GM11168 (cell line): ENCODE results near the gene RPS15.

Source experiments
- in situ Hi-C: fragments of 300-500 bp; cut with MboI; formaldehyde crosslinking; loops from one replicate; pipeline ENCODE4 v1.12.0; 2022; ENCODE audit warnings: low sequenced_read_pairs; ENCODE audit not compliant: unreplicated experiment

The RPS15 gene

DNA sequence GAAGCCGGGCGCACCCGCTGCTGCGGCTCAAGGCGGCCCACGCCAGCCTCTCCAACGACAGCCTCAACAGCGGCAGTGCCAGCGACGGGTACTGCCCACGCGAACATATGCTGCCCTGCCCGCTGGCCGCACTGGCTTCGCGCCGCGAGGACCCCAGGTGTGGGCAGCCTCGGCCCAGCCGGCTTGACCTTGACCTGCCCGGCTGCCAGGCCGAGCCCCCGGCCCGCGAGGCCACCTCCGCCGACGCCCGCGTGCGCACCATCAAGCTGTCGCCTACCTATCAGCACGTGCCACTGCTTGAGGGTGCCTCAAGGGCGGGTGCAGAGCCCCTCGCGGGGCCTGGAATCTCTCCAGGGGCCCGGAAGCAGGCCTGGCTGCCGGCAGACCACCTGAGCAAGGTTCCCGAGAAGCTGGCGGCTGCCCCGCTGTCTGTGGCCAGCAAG is 27.8 kb downstream of the RPS15 start:
- in situ Hi-C loops = no loop called here

DNA sequence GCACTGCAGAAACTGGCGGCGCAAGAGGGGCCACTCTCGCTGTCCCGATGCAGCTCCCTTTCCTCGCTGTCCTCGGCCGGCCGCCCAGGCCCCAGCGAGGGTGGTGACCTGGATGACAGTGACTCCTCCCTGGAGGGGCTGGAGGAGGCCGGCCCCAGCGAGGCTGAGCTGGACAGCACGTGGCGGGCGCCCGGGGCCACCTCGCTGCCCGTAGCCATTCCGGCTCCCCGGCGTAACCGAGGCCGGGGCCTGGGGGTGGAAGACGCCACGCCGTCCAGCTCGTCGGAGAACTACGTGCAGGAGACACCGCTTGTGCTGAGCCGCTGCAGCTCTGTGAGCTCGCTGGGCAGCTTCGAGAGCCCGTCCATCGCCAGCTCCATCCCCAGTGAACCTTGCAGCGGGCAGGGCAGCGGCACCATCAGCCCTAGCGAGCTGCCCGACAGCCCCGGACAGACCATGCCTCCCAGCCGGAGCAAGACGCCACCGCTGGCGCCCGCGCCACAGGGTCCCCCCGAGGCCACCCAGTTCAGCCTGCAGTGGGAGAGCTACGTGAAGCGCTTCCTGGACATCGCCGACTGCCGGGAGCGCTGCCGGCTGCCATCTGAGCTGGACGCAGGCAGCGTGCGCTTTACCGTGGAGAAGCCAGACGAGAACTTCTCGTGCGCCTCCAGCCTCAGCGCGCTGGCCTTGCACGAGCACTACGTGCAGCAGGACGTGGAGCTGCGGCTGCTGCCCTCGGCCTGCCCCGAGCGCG is 28.4 kb downstream of the RPS15 start:
- in situ Hi-C loops = no loop called here

DNA sequence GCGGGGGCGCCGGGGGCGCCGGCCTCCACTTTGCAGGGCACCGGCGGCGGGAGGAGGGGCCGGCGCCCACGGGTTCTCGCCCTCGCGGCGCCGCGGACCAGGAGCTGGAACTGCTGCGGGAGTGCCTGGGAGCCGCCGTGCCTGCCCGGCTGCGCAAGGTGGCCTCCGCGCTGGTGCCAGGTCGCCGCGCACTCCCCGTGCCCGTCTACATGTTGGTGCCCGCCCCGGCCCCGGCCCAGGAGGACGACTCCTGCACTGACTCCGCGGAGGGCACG is 29.0 kb downstream of the RPS15 start:
- in situ Hi-C loops = no loop called here

DNA sequence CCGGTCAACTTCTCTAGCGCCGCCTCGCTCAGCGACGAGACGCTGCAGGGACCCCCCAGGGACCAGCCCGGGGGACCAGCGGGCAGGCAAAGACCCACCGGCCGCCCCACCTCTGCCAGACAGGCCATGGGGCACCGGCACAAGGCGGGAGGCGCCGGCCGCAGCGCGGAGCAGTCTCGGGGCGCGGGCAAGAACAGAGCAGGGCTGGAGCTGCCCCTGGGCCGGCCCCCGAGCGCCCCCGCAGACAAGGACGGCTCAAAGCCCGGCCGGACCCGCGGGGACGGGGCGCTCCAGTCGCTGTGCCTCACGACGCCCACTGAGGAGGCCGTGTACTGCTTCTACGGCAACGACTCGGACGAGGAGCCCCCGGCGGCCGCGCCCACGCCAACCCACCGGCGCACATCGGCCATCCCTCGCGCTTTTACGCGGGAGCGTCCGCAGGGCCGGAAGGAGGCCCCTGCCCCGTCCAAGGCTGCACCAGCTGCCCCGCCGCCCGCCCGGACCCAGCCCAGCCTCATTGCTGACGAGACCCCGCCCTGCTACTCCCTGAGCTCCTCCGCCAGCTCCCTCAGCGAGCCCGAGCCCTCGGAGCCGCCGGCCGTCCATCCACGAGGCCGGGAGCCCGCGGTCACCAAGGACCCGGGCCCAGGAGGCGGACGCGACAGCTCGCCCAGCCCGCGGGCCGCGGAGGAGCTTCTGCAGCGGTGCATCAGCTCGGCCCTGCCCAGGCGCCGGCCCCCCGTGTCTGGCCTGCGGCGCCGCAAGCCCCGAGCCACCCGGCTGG is 29.5 kb downstream of the RPS15 start:
- in situ Hi-C loops = no loop called here

DNA sequence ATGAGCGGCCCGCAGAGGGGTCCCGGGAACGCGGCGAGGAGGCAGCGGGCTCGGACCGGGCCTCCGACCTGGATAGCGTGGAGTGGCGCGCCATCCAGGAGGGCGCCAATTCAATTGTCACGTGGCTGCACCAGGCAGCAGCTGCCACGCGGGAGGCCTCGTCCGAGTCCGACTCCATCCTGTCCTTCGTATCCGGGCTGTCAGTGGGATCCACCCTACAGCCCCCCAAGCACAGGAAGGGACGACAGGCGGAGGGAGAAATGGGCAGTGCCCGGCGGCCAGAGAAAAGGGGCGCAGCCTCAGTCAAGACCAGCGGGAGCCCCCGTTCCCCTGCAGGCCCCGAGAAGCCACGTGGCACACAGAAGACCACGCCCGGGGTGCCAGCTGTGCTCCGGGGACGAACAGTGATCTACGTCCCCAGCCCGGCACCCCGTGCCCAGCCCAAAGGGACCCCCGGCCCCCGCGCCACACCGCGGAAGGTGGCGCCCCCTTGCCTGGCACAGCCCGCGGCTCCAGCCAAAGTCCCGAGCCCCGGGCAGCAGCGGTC is 30.2 kb downstream of the RPS15 start:
- in situ Hi-C loops = no loop called here

DNA sequence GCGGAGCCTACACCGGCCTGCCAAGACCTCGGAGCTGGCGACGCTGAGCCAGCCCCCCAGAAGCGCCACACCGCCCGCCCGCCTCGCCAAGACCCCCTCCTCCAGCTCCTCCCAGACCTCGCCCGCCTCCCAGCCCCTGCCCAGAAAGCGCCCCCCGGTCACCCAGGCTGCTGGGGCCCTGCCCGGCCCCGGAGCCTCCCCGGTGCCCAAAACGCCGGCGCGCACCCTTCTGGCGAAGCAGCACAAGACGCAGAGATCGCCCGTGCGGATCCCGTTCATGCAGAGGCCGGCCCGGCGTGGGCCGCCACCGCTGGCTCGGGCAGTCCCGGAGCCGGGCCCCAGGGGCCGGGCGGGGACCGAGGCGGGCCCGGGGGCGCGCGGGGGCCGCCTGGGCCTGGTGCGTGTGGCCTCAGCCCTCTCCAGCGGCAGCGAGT is 30.6 kb downstream of the RPS15 start:
- in situ Hi-C loops = no loop called here

DNA sequence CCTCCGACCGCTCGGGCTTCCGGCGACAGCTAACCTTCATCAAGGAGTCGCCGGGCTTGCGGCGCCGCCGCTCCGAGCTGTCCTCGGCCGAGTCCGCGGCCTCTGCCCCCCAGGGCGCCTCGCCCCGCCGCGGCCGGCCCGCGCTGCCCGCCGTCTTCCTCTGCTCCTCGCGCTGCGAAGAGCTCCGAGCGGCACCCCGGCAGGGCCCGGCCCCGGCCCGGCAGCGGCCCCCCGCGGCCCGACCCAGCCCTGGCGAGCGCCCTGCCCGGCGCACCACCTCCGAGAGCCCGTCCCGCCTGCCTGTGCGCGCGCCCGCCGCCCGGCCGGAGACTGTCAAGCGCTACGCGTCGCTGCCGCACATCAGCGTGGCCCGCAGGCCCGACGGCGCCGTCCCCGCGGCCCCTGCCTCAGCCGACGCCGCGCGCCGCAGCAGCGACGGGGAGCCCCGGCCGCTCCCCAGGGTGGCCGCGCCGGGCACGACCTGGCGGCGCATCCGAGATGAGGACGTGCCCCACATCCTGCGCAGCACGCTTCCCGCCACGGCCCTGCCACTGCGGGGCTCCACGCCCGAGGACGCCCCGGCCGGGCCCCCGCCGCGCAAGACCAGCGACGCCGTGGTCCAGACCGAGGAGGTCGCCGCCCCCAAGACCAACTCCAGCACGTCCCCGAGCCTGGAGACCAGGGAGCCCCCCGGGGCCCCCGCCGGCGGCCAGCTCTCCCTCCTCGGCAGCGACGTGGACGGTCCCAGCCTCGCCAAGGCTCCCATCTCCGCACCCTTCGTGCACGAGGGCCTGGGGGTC is 31.3 kb downstream of the RPS15 start:
- in situ Hi-C loops = no loop called here

DNA sequence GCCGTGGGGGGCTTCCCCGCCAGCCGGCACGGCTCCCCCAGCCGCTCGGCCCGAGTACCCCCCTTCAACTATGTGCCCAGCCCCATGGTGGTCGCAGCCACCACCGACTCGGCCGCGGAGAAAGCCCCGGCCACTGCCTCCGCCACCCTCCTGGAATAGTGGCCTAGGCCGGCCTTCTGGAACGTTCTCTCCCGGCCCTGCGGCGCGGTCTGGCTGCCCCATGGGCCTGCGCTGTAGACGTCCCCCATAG is 31.8 kb downstream of the RPS15 start:
- in situ Hi-C loops = no loop called here

DNA sequence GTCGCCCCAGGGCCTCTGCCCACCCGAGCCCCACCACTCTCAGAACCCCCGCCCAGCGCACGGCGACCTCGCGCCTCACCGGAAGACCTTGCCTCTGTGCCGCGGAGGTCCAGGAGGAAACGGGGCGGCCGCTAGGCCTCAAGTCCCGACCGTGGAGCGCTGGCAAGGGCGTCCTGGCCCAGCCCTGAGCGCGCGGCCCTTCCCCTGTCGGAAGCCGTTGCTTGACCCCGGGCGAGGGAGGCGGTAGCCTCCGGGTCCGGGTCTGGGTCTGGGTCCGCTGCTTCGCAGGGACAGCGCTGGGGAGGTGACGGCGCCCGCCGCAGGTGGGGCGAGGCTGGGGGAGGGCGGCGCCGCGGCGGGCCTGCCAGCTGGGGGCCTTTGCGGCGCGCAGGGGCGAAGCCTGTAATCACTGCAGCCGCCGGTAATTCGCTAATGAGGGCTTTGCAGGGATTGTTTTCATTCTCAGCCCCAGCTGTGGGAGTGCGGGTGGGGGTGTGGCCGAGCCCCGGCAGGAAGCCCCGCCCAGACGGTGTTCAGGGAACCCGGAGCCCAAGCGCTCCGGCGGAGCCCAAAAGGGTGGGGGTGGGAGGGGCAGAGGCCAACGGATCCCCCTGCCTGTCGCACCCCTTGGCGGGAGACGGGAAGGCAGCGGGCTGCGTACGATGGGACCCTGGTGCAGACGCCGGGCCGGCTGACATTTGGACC is 32.3 kb downstream of the RPS15 start:
- in situ Hi-C loops = no loop called here

DNA sequence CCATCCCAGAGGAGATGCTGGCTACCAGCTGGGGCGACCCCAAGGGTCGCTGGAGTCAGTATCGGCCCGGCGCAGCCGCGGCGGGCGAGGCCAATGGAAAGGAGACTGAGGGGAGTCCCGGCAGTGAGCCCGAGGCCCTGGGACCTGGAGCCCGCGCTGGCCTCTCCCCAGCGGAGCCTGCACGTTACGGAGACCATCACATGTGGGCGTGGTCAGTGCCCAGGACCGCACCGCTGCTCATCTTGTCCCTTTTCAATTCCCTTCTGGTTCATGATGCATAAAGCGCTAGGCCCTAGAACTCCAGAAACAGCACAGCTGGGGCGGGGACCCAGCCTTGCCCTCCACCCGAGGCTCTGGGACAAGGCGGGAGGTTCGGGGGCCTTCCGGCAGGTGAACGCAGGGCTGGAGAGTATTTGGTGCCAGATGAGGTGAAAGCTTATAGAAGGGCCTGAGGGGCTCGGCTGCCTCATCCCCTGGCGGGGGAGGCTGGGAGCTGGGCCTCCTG is 32.9 kb downstream of the RPS15 start:
- in situ Hi-C loops = no loop called here

DNA sequence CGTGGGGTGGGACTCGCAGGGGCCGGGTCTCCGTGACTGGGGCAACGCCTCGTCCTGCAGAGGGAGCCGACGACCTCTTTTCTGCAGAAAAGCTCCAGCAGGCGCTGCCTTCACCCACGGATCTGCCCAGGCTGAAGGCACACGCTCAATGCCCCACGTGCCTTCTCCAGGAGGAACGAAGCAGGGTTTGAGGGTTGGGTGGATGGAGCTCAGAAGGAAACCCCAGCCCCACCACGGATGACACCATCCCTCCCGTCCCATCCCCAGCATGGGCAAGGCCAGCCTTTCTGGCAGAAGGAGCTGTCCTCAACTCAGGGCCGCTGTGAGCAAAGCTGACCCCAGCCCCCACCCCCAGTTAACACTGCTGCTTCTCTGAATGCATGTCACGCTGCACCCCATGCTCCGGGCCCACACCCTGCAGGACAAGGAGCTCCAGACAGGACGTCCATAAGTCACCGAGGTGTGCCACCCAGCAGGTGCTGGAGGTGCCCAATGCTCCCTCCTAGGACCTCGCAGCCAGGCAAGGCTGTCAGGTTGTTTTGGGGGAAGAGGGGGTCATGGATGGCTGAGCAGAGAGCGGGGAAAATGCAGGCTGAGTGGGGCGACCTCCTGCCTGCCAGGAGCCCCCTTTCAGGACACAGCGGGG is 33.4 kb downstream of the RPS15 start:
- in situ Hi-C loops = no loop called here

DNA sequence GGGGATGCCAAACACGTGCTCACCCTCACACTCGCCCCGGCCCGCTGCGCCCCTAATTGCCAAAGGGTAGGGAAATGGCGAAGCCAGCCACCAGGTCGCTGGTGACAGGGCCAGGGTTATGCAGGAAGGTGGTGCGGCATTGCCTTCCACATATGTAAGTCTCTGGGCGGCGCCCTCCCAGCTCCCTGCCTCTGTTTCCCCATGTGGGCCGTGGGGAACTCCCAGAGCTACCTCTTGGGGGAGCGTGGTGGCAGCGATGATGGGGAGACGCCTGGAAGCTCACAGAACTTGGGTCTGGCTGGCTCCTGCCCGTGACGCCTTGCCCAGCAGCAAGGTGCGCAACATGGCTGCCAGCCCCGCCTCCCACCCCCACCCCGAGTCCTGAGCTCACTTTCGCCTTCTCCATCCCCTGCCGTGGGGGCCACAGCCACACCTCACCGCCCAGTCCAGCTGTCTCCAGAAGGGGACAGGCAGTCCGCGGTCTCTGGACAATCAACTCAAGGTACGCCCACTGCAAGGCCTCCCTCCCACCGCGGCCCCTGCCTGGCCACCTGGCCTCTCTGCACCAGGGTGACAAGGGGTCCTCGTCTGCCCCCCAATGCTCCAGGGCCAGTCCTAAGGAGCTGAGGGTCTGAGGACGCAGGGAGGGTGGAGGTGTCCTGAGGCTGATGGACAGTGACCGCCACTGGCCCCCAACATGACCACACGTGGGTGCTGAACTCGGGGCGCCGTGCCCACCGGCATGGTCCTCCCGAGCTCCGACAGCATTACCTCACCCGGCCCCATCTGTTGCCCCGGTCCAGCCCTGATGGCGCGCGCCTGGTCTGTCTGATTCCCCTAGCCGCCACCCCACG is 34.3 kb downstream of the RPS15 start:
- in situ Hi-C loops = no loop called here

DNA sequence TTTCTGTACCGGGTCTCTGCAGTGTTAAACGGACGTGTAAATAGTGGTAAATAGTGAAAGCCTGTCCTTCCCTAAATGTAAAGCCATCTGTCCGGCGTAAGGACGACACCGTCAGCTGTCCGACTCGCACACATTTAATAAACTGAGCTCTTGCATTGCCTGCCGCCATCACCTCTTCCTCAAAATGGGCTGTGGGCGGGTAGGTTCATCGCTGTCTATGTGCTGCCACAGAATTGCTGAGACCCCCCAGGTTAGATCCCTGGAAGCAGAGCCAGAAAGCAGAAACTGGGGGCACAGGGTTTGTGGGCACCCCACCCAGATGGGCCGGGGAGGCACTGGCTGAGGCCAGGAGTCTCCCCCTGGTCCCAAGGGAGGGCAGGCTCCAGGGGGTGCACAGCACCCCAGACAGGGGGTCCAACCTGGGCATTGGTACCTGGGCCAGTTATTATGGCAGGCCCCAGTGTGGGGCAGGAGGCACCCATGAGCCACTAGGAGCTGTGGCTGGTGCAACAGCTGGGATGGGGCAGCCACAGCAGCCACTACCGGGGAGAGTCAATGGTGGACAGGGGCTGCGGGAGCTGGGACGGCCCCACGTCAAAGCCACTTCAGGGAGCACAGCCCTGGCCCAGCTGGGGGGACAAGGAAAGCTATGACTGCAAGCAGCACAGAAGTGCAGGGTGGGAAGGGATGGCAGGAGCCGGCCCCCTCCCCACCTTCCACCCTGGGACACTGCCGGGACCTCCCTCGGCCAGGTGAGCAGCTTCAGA is 35.1 kb downstream of the RPS15 start:
- in situ Hi-C loops = no loop called here

DNA sequence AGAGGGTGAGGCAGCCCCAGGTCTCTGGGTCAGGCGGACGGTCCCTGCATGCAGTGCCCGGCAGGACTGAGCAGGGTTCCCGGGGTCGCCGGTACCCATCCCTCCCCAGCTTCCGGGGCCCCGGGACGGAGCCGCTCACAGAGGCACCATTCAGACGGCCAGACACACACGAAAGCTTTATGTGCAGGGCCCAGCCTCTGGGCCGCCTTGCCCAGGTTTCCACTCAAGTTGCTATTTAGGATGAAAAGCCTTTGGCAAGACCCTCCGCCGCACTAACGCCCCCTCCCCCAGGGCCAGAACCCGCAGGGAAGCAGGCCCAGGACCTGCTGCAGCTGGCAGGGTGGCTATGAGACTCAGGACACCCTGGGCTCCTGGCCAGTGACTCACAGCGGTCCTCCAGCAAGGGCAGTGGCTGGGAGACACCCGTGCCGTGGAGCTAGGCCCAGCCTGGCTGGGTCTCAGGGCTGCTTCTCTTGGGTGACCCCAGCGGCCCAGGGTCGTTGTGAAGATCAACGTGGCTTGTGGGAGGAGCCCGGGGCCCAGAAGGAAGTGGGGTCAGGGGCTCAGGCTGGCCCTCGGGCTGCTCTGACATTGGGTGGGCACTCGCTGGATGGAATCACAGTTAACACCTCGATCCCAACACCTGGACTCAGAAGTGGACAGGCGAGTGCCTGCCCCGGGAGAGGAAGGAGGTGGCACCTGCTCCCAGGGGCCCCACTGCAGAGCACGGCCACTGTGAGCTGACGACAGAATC is 36.0 kb downstream of the RPS15 start:
- in situ Hi-C loops = no loop called here

DNA sequence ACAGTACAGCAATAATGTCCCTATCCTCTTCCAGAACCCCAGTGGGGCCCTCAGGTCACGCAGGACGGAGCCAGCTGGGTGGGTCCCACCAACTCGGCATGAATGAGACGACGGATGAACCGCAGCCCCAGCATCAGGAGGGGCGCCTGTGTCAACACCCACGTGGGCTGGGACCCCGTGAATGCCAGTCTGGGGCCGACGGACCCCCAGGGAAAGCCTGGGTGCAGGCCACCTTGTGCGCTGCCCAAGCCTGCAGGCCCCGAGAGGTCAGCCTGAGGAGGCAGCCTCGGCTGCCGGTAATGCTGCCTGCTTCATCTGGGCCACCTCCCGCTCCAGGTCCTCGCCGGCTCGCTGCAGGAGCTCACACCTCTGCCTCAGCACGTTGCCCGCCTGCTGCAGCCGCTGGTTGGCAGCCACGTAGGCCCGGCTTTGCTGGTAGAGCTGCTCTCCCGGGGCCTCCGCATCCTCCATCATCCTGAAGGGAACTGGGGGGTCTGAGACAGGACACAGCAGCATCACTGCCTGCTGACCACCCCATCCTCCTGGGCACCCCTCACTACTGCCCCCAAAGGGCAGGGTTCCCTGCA is 36.7 kb downstream of the RPS15 start:
- in situ Hi-C loops = loop anchor here (5.0 kb wide), 1 partner anchor 58 kb away; no protein-coding TSS in a partner anchor

DNA sequence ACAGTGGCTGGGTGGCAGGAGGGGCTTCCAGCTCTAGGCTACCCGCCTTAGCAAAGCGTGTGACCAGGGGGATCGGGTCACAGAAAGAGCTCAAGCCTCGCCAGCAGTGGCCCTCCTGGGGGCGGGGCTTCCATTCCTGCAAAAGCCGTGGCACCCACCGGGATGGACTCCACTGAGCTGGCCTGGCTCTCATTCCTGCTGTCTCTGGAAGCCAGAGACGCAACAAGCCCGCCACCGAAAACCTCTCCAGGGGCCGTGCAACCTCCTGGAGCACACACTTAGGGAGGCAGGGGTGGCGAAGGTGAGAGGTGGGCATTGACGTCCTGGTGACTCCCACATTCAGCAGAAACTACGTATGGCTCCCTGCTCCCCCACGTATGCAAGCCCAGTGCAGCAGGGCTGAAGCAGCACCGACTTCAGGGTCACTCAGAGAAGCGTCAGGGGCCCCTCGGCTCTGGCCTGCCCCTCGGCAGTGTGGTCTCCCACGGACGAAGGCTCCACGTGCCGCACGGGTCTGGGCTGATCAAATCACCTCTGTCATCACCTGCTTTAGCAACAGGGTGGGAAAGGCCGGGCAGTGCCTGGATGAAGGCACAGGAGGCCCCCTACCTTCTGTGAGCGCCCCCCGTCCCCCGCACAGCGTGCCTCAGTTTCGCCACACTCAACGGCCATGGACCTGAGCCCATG is 37.7 kb downstream of the RPS15 start:
- in situ Hi-C loops = loop anchor here (5.0 kb wide), 1 partner anchor 59 kb away; no protein-coding TSS in a partner anchor
